ENCODE measurements around the gene PCSK5.

- no peak for TF ChIP-seq FOSL1 (IDR thresholded peaks at IDR 0.05; ENCODE audit: low read depth)
- no peak for TF ChIP-seq CTCF (IDR thresholded peaks at IDR 0.05 in 2 of 3, conservative IDR thresholded peaks at IDR 0.05 in 1 of 3; ENCODE audit: borderline replicate concordance in 1 of 3, insufficient read depth in 1 of 3, low read depth in 2 of 3, low read length in 2 of 3)
- TF ChIP-seq ZNF274 (IDR thresholded peaks at IDR 0.05; ENCODE audit: low read depth, low read length): no peak
Measured at GRCh38 chr9:76188286-76188685, 297.8 kb downstream of the PCSK5 start.
